Hypothalamus (tissue), 51 donors: Measurements from ENCODE around the gene ETHE1.

ENCODE experiments used
- DNase-seq, 51 donors: peaks; one replicate each; lab custom pipeline; 2025; lab: John Stamatoyannopoulos, UW

Gene ETHE1

GRCh38 chr19:43468354-43469159 is 58.4 kb downstream of the ETHE1 start:
- DNase-seq, result no peak

- DNase-seq, result no peak
These were observed 59.3 kb downstream of the ETHE1 start for GRCh38 chr19:43467730-43468129.

GRCh38 chr19:43467276-43467675 is 59.7 kb downstream of the ETHE1 start:
- DNase-seq, result no peak

GRCh38 chr19:43466793-43467192 is 60.2 kb downstream of the ETHE1 start:
- no peak for DNase-seq

GRCh38 chr19:43465468-43466120 is 61.4 kb downstream of the ETHE1 start, which contains the start of gene LYPD3:
TSS of gene LYPD3 (minus strand) at chr19:43465608. CDS start at chr19:43465571, 37 bp downstream.
- DNase-seq, result no peak

GRCh38 chr19:43464134-43464775 is 62.7 kb downstream of the ETHE1 start:
- peak in 35 of 51 donors; percentile 9 to 68 (median 54) for DNase-seq

GRCh38 chr19:43463381-43464133 is 63.4 kb downstream of the ETHE1 start:
- peak; percentile 39 to 93 (median 79) for DNase-seq

- no peak for DNase-seq
These were observed 64.1 kb downstream of the ETHE1 start for GRCh38 chr19:43462785-43463380.

GRCh38 chr19:43462383-43462782 is 64.6 kb downstream of the ETHE1 start:
- no peak for DNase-seq

GRCh38 chr19:43461303-43461702 is 65.7 kb downstream of the ETHE1 start:
- no peak for DNase-seq

- no peak for DNase-seq
These were observed 66.5 kb downstream of the ETHE1 start for GRCh38 chr19:43460362-43461016.

- DNase-seq, result no peak
These were observed 69.2 kb downstream of the ETHE1 start for GRCh38 chr19:43457809-43458208.
